SK-N-SH (cell line): ENCODE results near the gene SPINK9.

Experiments
- CTCF ChIP-seq: fragments of 200-600 bp; sonication (generic); IDR thresholded peaks from 2 replicates; pipeline ENCODE4 v1.6.1; 2017; ENCODE audit warnings: antibody characterized with exemption, mild to moderate bottlenecking, moderate library complexity
- EP300 ChIP-seq, 2 experiments: IDR thresholded peaks; 2 replicates each; pipeline versions ENCODE4 v1.4.0 to v1.6.1; 2012; ENCODE audit warnings: borderline replicate concordance in 1 of 2, low read depth in 1 of 2, low read length in 1 of 2
- EZH2phosphoT487 ChIP-seq: fragments of 200-600 bp; sonication (generic); IDR thresholded peaks from 2 replicates; pipeline ENCODE4 v1.6.1; 2017; ENCODE audit warnings: low read depth, mixed run types, mild to moderate bottlenecking, antibody characterized with exemption, moderate library complexity, borderline replicate concordance
- RAD21 ChIP-seq: IDR thresholded peaks from 2 replicates; pipeline ENCODE4 v1.6.1; 2012; ENCODE audit warnings: mild to moderate bottlenecking, low read length
- REST ChIP-seq: IDR thresholded peaks from 2 replicates; pipeline ENCODE4 v1.6.1; 2012; ENCODE audit warnings: mild to moderate bottlenecking, low read depth, low read length, moderate library complexity
- RFX5 ChIP-seq: IDR thresholded peaks from 2 replicates; pipeline ENCODE4 v1.6.1; 2012; ENCODE audit warnings: mild to moderate bottlenecking, improper control_type of control experiment, low read length
- RXRA ChIP-seq: IDR thresholded peaks from 2 replicates; pipeline ENCODE4 v1.4.0; 2012; ENCODE audit warnings: low read depth, mild to moderate bottlenecking, borderline replicate concordance
- SIN3A ChIP-seq: IDR thresholded peaks from 2 replicates; pipeline ENCODE4 v1.6.1; 2012; ENCODE audit warnings: low read depth, mild to moderate bottlenecking, low read length, moderate library complexity, borderline replicate concordance
- TAF1 ChIP-seq: IDR thresholded peaks from 2 replicates; pipeline ENCODE4 v1.6.1; 2012; ENCODE audit warnings: low read depth, mild to moderate bottlenecking, low read length, moderate library complexity, borderline replicate concordance
- YY1 ChIP-seq: IDR thresholded peaks from 2 replicates; pipeline ENCODE4 v1.4.0; 2012; ENCODE audit warnings: low read depth, mild to moderate bottlenecking
- TF ChIP-seq, protein P1 (sequence below): IDR thresholded peaks from 2 replicates; pipeline ENCODE4 v1.4.0; 2012; ENCODE audit warnings: low read depth
- TF ChIP-seq, protein P2 (sequence below): IDR thresholded peaks from 2 replicates; pipeline ENCODE4 v1.4.0; 2012; ENCODE audit warnings: low read depth, borderline replicate concordance

DNA sequence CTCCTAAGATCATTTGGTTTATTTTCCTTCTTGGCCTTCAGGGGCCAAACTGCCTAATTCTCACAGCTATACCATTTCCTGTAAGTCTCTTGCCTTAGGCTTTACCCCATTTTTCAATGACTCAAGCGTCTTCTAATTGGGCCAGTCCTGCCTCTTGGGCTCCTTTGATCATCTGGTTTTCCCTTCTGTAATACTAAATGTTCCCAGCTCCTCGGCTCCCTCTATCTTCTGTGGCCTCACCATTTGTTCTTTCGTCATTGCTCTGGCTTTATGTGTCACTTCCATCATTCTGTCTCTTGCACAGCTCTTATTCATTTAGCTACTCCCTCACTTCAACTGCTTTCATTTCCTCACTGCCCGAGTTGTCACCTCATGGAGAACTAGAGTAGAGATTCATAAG is 37.6 kb upstream of the SPINK9 start:
- TF ChIP-seq SIN3A (no peak), CTCF (no peak), RXRA (no peak), TAF1 (no peak), RAD21 (no peak), REST (no peak), EP300 (IDR thresholded peaks at IDR 0.05; ENCODE audit: borderline replicate concordance in 1 of 2, low read depth in 1 of 2, low read length in 1 of 2) (no peak), EZH2phosphoT487 (no peak), RFX5 (no peak), YY1 (no peak)
- TF ChIP-seq, protein P1, sequence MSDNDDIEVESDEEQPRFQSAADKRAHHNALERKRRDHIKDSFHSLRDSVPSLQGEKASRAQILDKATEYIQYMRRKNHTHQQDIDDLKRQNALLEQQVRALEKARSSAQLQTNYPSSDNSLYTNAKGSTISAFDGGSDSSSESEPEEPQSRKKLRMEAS = no peak
- TF ChIP-seq, protein P2, sequence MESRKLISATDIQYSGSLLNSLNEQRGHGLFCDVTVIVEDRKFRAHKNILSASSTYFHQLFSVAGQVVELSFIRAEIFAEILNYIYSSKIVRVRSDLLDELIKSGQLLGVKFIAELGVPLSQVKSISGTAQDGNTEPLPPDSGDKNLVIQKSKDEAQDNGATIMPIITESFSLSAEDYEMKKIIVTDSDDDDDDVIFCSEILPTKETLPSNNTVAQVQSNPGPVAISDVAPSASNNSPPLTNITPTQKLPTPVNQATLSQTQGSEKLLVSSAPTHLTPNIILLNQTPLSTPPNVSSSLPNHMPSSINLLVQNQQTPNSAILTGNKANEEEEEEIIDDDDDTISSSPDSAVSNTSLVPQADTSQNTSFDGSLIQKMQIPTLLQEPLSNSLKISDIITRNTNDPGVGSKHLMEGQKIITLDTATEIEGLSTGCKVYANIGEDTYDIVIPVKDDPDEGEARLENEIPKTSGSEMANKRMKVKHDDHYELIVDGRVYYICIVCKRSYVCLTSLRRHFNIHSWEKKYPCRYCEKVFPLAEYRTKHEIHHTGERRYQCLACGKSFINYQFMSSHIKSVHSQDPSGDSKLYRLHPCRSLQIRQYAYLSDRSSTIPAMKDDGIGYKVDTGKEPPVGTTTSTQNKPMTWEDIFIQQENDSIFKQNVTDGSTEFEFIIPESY = no peak
